Neural cell (in vitro differentiated cells): ENCODE data around the gene NDE1.

ENCODE experiments used
- CTCF ChIP-seq: fragments of 450-650 bp; IDR thresholded peaks from 2 replicates; pipeline ENCODE4 v1.5.1; 2014; ENCODE audit warnings: antibody characterized with exemption, mild to moderate bottlenecking, moderate library complexity; ENCODE audit not compliant: poor library complexity, severe bottlenecking
- EP300 ChIP-seq: fragments of 450-650 bp; conservative IDR thresholded peaks from 2 replicates; pipeline ENCODE4 v1.6.1; 2014; ENCODE audit warnings: antibody characterized with exemption, mild to moderate bottlenecking, moderate library complexity; ENCODE audit not compliant: poor library complexity, severe bottlenecking
- EZH2 ChIP-seq: fragments of 200-600, 300-800 bp; shearing (Covaris generic), sonication (generic); IDR thresholded peaks from 2 replicates; pipeline ENCODE4 v1.6.1; 2014; ENCODE audit warnings: antibody characterized with exemption, low read length, borderline replicate concordance, mild to moderate bottlenecking; ENCODE audit not compliant: insufficient read depth, poor library complexity, severe bottlenecking
- MXI1 ChIP-seq: fragments of 450-650 bp; conservative IDR thresholded peaks from 2 replicates; pipeline ENCODE4 v1.6.1; 2014; ENCODE audit warnings: antibody characterized with exemption, mild to moderate bottlenecking; ENCODE audit not compliant: poor library complexity, severe bottlenecking
- POLR2AphosphoS5 ChIP-seq: IDR thresholded peaks from 2 replicates; pipeline ENCODE4 v1.6.1; 2012
- RAD21 ChIP-seq: fragments of 450-650 bp; conservative IDR thresholded peaks from 2 replicates; pipeline ENCODE4 v1.6.1; 2014; ENCODE audit warnings: antibody characterized with exemption, mild to moderate bottlenecking, moderate library complexity
- SMC3 ChIP-seq: fragments of 450-650 bp; conservative IDR thresholded peaks from 2 replicates; pipeline ENCODE4 v1.6.1; 2014; ENCODE audit warnings: antibody characterized with exemption, mild to moderate bottlenecking, moderate library complexity; ENCODE audit not compliant: poor library complexity

DNA sequence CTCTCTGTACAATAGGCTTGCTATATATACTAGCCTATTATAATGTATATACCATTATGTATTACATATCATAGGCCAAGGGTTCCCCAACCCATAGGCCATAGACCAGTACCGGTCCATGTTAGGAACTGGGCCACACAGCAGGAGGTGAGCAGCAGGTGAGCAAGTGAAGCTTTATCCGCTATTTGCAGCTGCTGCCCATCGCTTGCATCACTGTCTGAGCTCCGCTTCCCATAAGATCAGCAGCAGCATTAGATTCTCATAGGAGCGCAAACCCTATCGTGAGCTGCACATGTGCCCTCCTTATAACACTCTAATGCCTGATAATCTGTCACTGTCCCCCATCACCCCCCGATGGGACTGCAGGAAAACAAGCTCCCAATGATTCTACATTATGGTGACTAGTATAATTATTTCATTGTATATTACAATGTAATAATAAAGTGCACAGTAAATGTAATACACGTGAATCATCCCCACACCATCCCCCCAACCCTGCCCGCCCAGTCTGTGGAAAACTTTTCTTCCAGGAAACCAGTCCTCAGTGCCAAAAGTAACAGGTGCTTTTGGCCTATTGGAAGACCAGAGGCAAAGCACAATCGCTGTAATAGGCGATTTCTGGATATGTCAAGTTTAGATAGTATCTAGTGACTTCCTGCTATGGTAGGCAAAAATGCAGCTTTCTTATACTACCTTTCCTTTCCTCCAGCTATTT, 122.7 kb downstream of the NDE1 start:
- TF ChIP-seq CTCF (no peak), POLR2AphosphoS5 (no peak), MXI1 (no peak), EZH2 (no peak), EP300 (no peak), SMC3 (no peak), RAD21 (no peak)
